ENCODE data around the gene PCDH18.

- TF ChIP-seq CTCF (IDR thresholded peaks at IDR 0.05) (no peak), POLR2A (IDR thresholded peaks at IDR 0.05) (no peak)
Measured at GRCh38 chr4:137474711-137475301, 57.5 kb downstream of the PCDH18 start.
